K562 treated with DMSO at 1 percent for 12 hours (cell line): ENCODE measurements around the gene YJU2. TPM values are rescaled to one million over a fixed set of nuclear protein-coding genes. Genes with fewer than 3 reads are reported as not detected.

Source experiments
- total RNA-seq: library from RNA; unstranded; fragments of 300-600 nt; gene quantifications from 2 replicates; pipeline ENCODE4 v1.2.3, GENCODE V29; 2022; ENCODE audit not compliant: insufficient read depth

Gene YJU2
- total RNA-seq = 22.4 and 26.2 TPM in 2 replicates

DNA sequence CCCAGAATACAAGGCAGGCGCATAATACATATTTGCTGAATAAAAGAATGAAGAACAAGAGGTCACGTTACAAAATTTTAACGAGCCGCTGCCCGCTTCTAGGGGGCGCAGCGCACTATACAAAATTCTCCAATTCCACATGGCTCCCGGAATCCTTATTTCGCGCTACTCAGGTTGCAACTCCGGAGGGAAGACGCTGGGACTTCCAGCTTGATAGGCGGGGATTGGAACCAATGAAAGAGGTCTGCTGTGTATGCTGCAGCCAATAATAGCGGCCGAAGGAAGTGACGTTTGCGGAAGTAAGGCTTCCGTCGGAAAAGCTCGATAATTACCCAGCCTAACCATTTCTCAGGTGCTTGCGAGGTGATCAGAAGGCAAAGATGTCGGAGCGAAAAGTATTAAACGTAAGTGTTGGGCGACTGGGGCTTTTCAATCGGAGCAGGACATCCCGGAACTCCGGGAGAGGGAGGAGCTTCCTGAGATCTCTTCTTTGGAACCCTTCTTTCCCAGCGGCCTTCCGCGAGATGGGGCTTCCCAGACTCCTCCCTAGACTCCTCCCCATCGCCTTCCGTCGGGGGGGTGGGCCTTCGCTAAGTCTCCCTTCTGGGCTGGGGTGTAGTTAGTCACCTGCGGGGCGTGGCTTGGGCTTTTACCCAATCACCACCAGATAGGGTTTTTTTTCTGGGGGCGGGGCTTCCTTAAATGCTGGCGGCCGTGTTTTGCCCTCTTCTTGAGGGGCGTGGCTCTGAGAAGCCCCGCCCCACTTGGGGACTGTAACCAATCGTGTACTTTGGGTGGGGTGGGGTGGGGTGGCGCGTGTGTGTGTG lies at the start of gene YJU2:
Gene YJU2 (plus strand): TSS at position 314 of the 827 bp plus-strand sequence. CDS start 67 bp downstream, at position 381.

DNA sequence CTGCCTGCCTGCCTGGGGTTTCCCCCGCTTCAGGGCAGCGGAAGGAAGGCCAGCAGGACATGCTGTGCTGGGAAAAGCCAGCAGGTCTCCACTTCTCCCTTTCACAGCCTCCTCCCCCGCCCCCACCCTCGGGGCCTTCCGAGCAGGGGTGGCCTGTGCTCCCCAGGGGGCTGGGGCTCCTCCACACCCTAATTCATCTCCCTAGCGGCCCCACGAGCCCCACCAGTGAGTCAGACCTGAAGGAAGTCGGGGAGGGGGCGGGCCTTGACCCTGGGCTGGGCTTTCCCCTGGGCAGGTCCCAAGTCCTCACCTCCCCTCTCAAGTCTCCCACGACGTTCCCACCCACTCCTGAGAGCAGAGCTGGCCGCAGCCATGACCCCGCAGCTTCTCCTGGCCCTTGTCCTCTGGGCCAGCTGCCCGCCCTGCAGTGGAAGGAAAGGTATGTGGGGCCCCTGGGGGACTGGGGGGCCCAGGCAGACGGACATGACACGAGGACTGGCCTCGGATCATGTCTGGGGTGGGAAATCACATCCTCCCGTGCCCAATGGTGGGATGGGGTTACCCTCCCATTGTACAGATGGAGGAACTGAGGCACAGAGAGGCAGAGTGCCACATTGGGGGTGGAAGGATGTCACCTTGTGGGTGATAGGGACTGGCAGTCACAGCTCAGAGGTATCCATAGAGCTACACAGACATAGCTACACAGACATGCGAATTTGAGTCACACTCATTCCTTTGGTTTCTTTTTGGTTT lies 17.5 kb upstream of the YJU2 start, which contains the start of gene EBI3:
Gene EBI3 (plus strand): TSS at position 345 of the 753 bp plus-strand sequence. CDS start 28 bp downstream, at position 373.

DNA sequence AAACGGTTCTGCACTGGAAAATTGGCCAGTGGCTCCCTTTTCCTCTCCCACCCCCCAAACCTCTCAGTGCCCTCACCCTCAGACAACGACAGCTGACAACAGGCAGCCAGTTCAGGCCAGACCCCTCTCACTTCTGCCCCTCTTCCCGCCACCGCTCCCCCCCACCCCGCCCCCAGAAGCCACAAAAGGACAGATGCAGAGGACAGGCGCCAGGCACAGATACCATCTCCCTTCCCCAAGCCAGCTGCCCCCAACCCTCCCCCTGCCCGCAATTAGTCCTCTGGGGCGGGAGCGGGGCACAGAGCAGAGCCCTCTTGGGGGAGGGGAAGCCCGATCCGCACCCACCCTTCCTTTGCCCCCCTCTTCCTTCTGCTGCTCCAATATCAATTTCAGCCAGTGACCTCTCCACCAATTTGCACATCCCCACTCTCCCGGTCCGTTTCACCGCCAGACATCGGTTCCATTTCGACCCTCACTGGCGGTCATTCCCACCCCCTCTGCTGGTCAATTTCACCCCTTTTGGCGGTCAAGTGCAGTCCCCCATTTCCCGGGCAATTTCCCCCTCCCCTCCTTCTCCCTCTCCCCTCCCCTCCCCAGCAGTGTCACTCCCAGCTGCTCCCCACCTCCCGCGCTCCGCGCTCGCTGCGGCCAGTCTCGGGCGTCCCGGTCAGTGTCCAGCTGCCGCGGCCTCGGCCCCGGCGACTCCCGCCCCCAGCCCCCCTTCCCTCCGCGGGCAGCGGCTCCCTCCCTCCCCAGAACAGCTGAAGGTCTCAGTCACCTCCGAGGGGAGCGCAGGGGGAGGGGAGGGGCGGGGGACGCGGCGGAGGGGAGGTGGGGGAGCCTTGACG lies 31.8 kb downstream of the YJU2 start, which contains the start of gene SHD:
Gene SHD (plus strand): TSS at position 848 of the 848 bp plus-strand sequence. CDS start 798 bp downstream, outside the sequence.

DNA sequence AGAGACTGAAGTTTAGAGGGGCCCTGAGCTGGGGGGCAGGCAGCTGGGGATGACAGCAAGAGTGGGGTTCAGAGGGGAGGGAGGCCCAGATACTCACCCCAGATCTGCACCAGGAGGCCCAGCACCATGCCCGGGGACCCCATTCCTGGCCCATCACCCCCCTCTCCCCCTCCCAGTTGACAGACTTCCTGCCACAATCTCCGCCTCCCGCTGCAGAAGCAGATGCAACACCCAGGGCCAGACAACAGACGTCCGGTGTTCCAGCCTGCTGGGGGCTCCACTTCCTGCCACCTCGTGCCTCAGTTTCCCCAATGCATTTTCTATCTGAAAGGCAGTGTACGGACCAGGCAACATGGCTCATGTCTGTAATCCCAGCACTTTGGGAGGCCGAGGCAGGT lies 55.4 kb downstream of the YJU2 start, which contains the start of gene TMIGD2:
Gene TMIGD2 (minus strand): TSS at position 147 of the 398 bp plus-strand sequence. CDS start 4 bp downstream, at position 143.

DNA sequence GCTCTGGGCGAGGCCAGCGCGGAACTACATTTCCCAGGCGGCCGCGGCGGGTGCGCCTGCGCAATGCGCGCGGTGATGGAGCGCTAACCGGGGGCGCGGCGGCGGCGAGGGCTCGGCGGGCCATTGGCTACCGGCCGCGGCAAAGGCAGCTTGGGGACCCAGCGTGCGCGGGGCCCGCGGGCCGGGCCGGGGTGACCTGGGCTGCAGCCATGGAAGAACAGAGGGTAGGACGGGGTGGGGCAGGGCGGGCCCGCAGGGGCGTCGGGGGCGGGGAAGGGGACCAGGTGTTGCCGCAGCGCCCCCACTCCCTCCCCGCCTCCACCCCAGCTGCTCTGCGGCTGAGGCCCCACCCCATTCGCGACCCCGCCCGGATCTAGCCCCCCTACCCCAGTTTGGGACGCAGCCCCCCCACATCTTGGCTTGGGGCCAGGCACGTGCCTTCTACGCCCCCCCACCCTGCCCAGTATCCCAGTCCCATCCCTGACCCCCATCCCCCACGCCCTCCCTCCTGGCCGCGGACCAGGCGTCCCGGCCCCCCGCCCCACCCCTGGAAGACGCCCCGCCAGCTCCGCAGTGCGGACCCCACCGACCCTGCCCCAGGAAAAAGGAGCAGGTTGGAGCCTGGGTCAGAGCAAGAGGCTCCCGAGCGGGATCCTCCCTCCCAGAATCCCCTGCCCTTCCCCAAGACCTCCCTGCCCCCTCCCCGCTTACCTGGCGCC lies 57.8 kb downstream of the YJU2 start, which contains the start of gene FSD1:
Gene FSD1 (plus strand): TSS at position 61 of the 719 bp plus-strand sequence. CDS start 149 bp downstream, at position 210.

Other genes with a start within 250 kb of the YJU2 start
- gene PIAS4, start 239.3 kb upstream of the YJU2 start, total RNA-seq = 23.1 and 33.3 TPM in 2 replicates
- 15.0 and 20.7 TPM in 2 replicates for gene ZBTB7A, start 180.2 kb upstream of the YJU2 start, total RNA-seq
- gene MAP2K2, start 123.0 kb upstream of the YJU2 start, total RNA-seq = 302 and 352 TPM in 2 replicates
- not detected in 2 replicates for gene CREB3L3, start 93.4 kb upstream of the YJU2 start, total RNA-seq
- gene SIRT6, start 64.5 kb upstream of the YJU2 start, total RNA-seq = 38.9 and 39.4 TPM in 2 replicates
- 0.44 TPM in 1 of 2 replicates, not detected in the other for gene ANKRD24, start 64.4 kb upstream of the YJU2 start, total RNA-seq
- gene EBI3, start 17.6 kb upstream of the YJU2 start, total RNA-seq = 2.0 TPM in 1 of 2 replicates, not detected in the other
- not detected in 2 replicates for gene SHD, start 32.2 kb downstream of the YJU2 start, total RNA-seq
- gene TMIGD2, start 55.3 kb downstream of the YJU2 start, total RNA-seq = not detected in 2 replicates
- not detected in 2 replicates for gene FSD1, start 57.5 kb downstream of the YJU2 start, total RNA-seq
- gene STAP2, start 91.7 kb downstream of the YJU2 start, total RNA-seq = 1.5 and 5.0 TPM in 2 replicates
- 11.5 and 12.9 TPM in 2 replicates for gene MPND, start 96.5 kb downstream of the YJU2 start, total RNA-seq
- gene SH3GL1, start 153.5 kb downstream of the YJU2 start, total RNA-seq = 78.4 and 89.0 TPM in 2 replicates
- gene CHAF1A, start 155.6 kb downstream of the YJU2 start, total RNA-seq = 46.1 and 85.8 TPM in 2 replicates
- 126 and 174 TPM in 2 replicates for gene UBXN6, start 210.7 kb downstream of the YJU2 start, total RNA-seq
- 47.7 and 49.5 TPM in 2 replicates for gene HDGFL2, start 225.2 kb downstream of the YJU2 start, total RNA-seq